ENCODE data around the gene PRKCD. TPM values are rescaled to one million over a fixed set of nuclear protein-coding genes. Genes with fewer than 3 reads are reported as not detected.
A peak's percentile ranks its signal among the peaks of the same experiment; 100 is the strongest.

PRKCD gene
- total and polyA plus RNA-seq, 5 donors from 2014 or later, result 13.6 to 33.6 (median 16.8) TPM

GRCh38 chr3:53171827-53172505, 11.0 kb downstream of the PRKCD start:
- Histone ChIP-seq H3K4me1 (ENCODE audit: control insufficient read depth, insufficient read depth, low read length, poor library complexity, severe bottlenecking) (peaks cover 23% of the 10 kb centered on the region), H3K36me3 (ENCODE audit: control insufficient read depth, insufficient read depth, low read length) (peaks cover 2% of the 10 kb centered on the region), H3K27ac (ENCODE audit: insufficient read depth, low read length, poor library complexity, severe bottlenecking) (no peak overlapping the region), H3K4me3 (ENCODE audit: low read depth, low read length) (no peak overlapping the region), H3K9me3 (ENCODE audit: control insufficient read depth in 2 of 2, low read length in 2 of 2) (no peaks in the 10 kb centered on the region), H3K27me3 (ENCODE audit: control insufficient read depth, insufficient read depth, low read length) (no peaks in the 10 kb centered on the region)
- H3K36me3 Mint-ChIP-seq, result peaks cover 3% of the 10 kb centered on the region
- H3K27me3 Mint-ChIP-seq, result no peaks in the 10 kb centered on the region
- peaks cover 5 to 45% (median 28%) of the 10 kb centered on the region in 4 donors for H3K4me1 Mint-ChIP-seq
- peak overlapping the region in 1 of 3 donors; percentile 67 for H3K27ac Mint-ChIP-seq
- H3K4me3 Mint-ChIP-seq, result no peak overlapping the region
- DNase-seq, result no peak
- H3K9me3 Mint-ChIP-seq, result no peaks in the 10 kb centered on the region
- ATAC-seq (ENCODE audit: low read depth in 2 of 2), result no peak

DNA sequence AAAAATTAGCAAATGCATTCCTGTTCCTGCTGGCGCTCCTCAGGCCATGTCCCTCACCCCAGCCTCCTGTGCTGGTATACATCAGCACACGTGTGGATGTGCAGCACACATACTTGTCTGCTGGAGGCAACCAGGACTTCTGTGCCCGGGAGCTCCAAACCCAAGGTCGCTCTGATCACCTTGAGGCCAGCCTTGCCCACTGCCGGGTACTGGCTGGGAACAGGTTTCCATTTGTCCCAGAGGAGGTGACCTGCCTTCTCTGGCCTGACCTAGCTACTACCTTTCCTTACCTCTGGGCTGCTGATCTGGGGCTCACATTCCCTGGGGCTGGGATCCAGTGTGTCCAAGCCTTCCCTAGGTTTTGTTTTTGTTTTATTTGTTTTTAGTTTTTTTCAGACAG, 12.1 kb downstream of the PRKCD start:
- no peaks in the 10 kb centered on the region for H3K9me3 Mint-ChIP-seq
- no peaks in the 10 kb centered on the region for H3K27me3 ChIP-seq (ENCODE audit: control insufficient read depth, insufficient read depth, low read length)
- H3K4me3 ChIP-seq (ENCODE audit: low read depth, low read length), result no peak overlapping the region
- DNase-seq (no peak), ATAC-seq (ENCODE audit: low read depth in 2 of 2) (no peak)
- H3K36me3 Mint-ChIP-seq, result peaks cover 3% of the 10 kb centered on the region
- no peaks in the 10 kb centered on the region for H3K9me3 ChIP-seq (ENCODE audit: control insufficient read depth in 2 of 2, low read length in 2 of 2)
- H3K4me3 Mint-ChIP-seq, result no peak overlapping the region
- H3K27ac Mint-ChIP-seq, result no peak overlapping the region
- H3K36me3 ChIP-seq (ENCODE audit: control insufficient read depth, insufficient read depth, low read length), result peaks cover 2% of the 10 kb centered on the region
- H3K27ac ChIP-seq (ENCODE audit: insufficient read depth, low read length, poor library complexity, severe bottlenecking), result no peak overlapping the region
- H3K27me3 Mint-ChIP-seq, result no peaks in the 10 kb centered on the region
- H3K4me1 ChIP-seq (ENCODE audit: control insufficient read depth, insufficient read depth, low read length, poor library complexity, severe bottlenecking), result peaks cover 19% of the 10 kb centered on the region
- peaks cover 0 to 37% (median 23%) of the 10 kb centered on the region in 4 donors for H3K4me1 Mint-ChIP-seq

DNA sequence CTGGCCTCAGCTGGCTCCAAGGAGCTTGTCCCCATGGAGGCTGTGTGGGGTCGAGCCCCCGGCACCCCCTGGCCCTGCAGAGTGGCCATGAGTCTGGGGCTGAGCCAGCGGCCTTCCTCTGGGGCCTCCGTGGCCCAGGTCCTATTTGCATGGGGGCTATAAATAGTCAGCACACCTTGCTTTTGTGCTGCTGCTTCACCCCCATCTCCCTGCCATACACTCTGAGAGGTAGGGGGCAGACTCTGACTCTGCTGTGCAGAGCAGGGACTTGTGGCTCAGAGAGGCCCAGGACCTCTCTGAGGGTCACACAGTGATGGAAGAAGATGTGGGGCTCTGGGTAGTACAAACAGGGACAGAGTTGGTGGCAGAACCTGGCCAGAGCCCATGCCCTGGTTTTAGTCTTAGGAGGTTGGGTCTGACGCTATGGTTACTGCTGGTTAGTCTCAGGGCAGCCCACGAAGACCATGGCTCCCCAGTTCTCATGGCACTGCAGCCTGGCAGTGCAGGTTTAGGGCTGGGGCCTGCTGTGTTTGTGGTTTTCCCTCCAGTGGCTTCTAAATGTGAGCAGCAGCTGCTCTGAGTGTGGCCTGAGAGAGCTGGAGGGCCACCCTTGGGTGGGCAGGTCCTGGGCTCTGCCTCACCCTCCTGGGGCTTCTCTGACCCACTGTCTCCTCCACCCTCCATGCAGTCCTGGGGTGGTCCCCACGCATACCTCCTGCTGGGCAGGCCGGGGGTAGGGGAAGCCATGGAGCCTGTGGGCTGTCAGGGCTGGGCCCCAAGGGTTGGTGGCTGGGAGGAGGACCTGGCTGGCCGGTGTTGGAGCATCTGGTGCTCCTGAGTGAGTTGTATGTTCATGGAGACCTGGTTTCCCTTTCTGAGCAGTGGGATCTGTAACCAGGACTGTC, 13.6 kb downstream of the PRKCD start:
- peaks cover 11% of the 10 kb centered on the region for H3K36me3 Mint-ChIP-seq
- no peak overlapping the region for H3K4me3 Mint-ChIP-seq
- H3K27ac Mint-ChIP-seq, result peak overlapping the region in 1 of 3 donors; percentile 48
- H3K9me3 Mint-ChIP-seq, result no peaks in the 10 kb centered on the region
- Histone ChIP-seq H3K36me3 (ENCODE audit: control insufficient read depth, insufficient read depth, low read length) (peaks cover 15% of the 10 kb centered on the region), H3K4me3 (ENCODE audit: low read depth, low read length) (no peak overlapping the region), H3K27me3 (ENCODE audit: control insufficient read depth, insufficient read depth, low read length) (no peaks in the 10 kb centered on the region), H3K9me3 (ENCODE audit: control insufficient read depth in 2 of 2, low read length in 2 of 2) (no peaks in the 10 kb centered on the region), H3K4me1 (ENCODE audit: control insufficient read depth, insufficient read depth, low read length, poor library complexity, severe bottlenecking) (peaks cover 11% of the 10 kb centered on the region), H3K27ac (ENCODE audit: insufficient read depth, low read length, poor library complexity, severe bottlenecking) (no peak overlapping the region)
- DNase-seq (no peak), ATAC-seq (ENCODE audit: low read depth in 2 of 2) (no peak)
- peaks cover 0 to 24% (median 14%) of the 10 kb centered on the region in 4 donors for H3K4me1 Mint-ChIP-seq
- H3K27me3 Mint-ChIP-seq, result no peaks in the 10 kb centered on the region

- DNase-seq (no peak), ATAC-seq (ENCODE audit: low read depth in 2 of 2) (no peak)
- H3K9me3 ChIP-seq (ENCODE audit: control insufficient read depth in 2 of 2, low read length in 2 of 2), result no peaks in the 10 kb centered on the region
- Mint-ChIP-seq H3K36me3 (peaks cover 12% of the 10 kb centered on the region), H3K4me3 (no peak overlapping the region), H3K27ac (no peak overlapping the region), H3K9me3 (no peaks in the 10 kb centered on the region), H3K27me3 (no peaks in the 10 kb centered on the region), H3K4me1 (peaks cover 0 to 13% (median 10%) of the 10 kb centered on the region in 4 donors)
- peaks cover 27% of the 10 kb centered on the region for H3K36me3 ChIP-seq (ENCODE audit: control insufficient read depth, insufficient read depth, low read length)
- no peaks in the 10 kb centered on the region for H3K4me1 ChIP-seq (ENCODE audit: control insufficient read depth, insufficient read depth, low read length, poor library complexity, severe bottlenecking)
- no peaks in the 10 kb centered on the region for H3K27me3 ChIP-seq (ENCODE audit: control insufficient read depth, insufficient read depth, low read length)
- no peak overlapping the region for H3K4me3 ChIP-seq (ENCODE audit: low read depth, low read length)
- H3K27ac ChIP-seq (ENCODE audit: insufficient read depth, low read length, poor library complexity, severe bottlenecking), result no peak overlapping the region
Measured at GRCh38 chr3:53175613-53176540, 14.9 kb downstream of the PRKCD start.

GRCh38 chr3:53178246-53178645, 17.2 kb downstream of the PRKCD start:
- DNase-seq, result no peak
- Histone ChIP-seq H3K36me3 (ENCODE audit: control insufficient read depth, insufficient read depth, low read length) (peaks cover 49% of the 10 kb centered on the region), H3K9me3 (ENCODE audit: control insufficient read depth in 2 of 2, low read length in 2 of 2) (no peaks in the 10 kb centered on the region), H3K27ac (ENCODE audit: insufficient read depth, low read length, poor library complexity, severe bottlenecking) (no peak overlapping the region), H3K4me3 (ENCODE audit: low read depth, low read length) (no peak overlapping the region), H3K4me1 (ENCODE audit: control insufficient read depth, insufficient read depth, low read length, poor library complexity, severe bottlenecking) (no peaks in the 10 kb centered on the region), H3K27me3 (ENCODE audit: control insufficient read depth, insufficient read depth, low read length) (no peaks in the 10 kb centered on the region)
- ATAC-seq (ENCODE audit: low read depth in 2 of 2), result no peak
- H3K36me3 Mint-ChIP-seq, result peaks cover 17% of the 10 kb centered on the region
- H3K4me3 Mint-ChIP-seq, result no peak overlapping the region
- no peaks in the 10 kb centered on the region for H3K27me3 Mint-ChIP-seq
- no peak overlapping the region for H3K27ac Mint-ChIP-seq
- peaks cover 0 to 11% (median 0%) of the 10 kb centered on the region in 4 donors for H3K4me1 Mint-ChIP-seq
- H3K9me3 Mint-ChIP-seq, result no peaks in the 10 kb centered on the region

- peaks cover 0 to 9% (median 0%) of the 10 kb centered on the region in 4 donors for H3K4me1 Mint-ChIP-seq
- H3K36me3 Mint-ChIP-seq, result peaks cover 14% of the 10 kb centered on the region
- Histone ChIP-seq H3K27ac (ENCODE audit: insufficient read depth, low read length, poor library complexity, severe bottlenecking) (no peak overlapping the region), H3K4me3 (ENCODE audit: low read depth, low read length) (no peak overlapping the region), H3K36me3 (ENCODE audit: control insufficient read depth, insufficient read depth, low read length) (peaks cover 51% of the 10 kb centered on the region), H3K4me1 (ENCODE audit: control insufficient read depth, insufficient read depth, low read length, poor library complexity, severe bottlenecking) (no peaks in the 10 kb centered on the region), H3K9me3 (ENCODE audit: control insufficient read depth in 2 of 2, low read length in 2 of 2) (no peaks in the 10 kb centered on the region), H3K27me3 (ENCODE audit: control insufficient read depth, insufficient read depth, low read length) (no peaks in the 10 kb centered on the region)
- no peak overlapping the region for H3K27ac Mint-ChIP-seq
- no peak overlapping the region for H3K4me3 Mint-ChIP-seq
- ATAC-seq (ENCODE audit: low read depth in 2 of 2) (no peak), DNase-seq (no peak)
- no peaks in the 10 kb centered on the region for H3K27me3 Mint-ChIP-seq
- no peaks in the 10 kb centered on the region for H3K9me3 Mint-ChIP-seq
Measured at GRCh38 chr3:53179580-53179979, 18.6 kb downstream of the PRKCD start.

DNA sequence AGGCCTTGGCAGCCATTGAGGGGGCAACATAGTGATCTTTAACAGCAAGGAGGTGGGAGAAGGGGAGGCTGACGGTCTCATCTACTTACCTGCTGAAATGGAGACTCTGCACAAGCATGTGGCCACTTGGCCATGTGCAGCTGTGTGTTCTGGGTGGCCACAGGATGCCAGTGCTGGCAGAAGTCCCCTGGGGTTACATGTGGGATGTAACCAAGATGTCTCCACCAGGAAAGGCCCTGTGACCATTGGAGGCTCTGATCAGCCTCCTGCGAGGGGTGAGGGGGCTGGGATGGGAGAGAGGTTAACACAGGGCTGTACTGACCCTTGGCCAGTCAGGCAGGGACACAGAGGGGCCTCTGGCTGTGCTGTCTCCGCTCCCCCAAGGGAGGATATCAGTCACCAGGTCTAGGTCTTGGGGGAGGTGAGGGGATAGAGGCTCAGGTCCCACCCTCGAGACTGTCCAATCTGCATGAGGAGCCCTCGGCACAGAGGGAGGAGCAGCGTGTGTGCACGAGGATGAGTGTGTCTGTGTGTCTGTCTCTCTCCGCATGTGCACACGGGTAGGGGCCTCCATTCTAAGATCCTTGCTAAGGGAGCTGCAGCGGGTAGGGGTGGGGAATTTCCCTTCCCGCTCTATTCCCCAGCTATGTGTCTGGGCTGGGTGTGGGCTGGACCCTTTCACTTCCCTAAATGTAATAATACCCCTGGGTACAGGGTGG, 19.5 kb downstream of the PRKCD start:
- peaks cover 57% of the 10 kb centered on the region for H3K36me3 ChIP-seq (ENCODE audit: control insufficient read depth, insufficient read depth, low read length)
- Mint-ChIP-seq H3K27ac (no peak overlapping the region), H3K9me3 (no peaks in the 10 kb centered on the region), H3K4me3 (no peak overlapping the region), H3K36me3 (peaks cover 14% of the 10 kb centered on the region), H3K27me3 (no peaks in the 10 kb centered on the region), H3K4me1 (peaks cover 0 to 4% (median 0%) of the 10 kb centered on the region in 4 donors)
- no peak for DNase-seq
- no peaks in the 10 kb centered on the region for H3K4me1 ChIP-seq (ENCODE audit: control insufficient read depth, insufficient read depth, low read length, poor library complexity, severe bottlenecking)
- peak; percentile 62 to 63 for ATAC-seq (ENCODE audit: low read depth in 2 of 2)
- H3K27me3 ChIP-seq (ENCODE audit: control insufficient read depth, insufficient read depth, low read length), result no peaks in the 10 kb centered on the region
- no peak overlapping the region for H3K27ac ChIP-seq (ENCODE audit: insufficient read depth, low read length, poor library complexity, severe bottlenecking)
- H3K4me3 ChIP-seq (ENCODE audit: low read depth, low read length), result no peak overlapping the region
- H3K9me3 ChIP-seq (ENCODE audit: control insufficient read depth in 2 of 2, low read length in 2 of 2), result no peaks in the 10 kb centered on the region
